MV-4-11 (cell line): ENCODE data around the gene ISM1.

ENCODE experiments used
- DNase-seq: peaks from one replicate; lab custom pipeline; 2025; lab: John Stamatoyannopoulos, UW

Gene ISM1

GRCh38 chr20:13348311-13349234, 127.5 kb downstream of the ISM1 start:
- no peak for DNase-seq

DNA sequence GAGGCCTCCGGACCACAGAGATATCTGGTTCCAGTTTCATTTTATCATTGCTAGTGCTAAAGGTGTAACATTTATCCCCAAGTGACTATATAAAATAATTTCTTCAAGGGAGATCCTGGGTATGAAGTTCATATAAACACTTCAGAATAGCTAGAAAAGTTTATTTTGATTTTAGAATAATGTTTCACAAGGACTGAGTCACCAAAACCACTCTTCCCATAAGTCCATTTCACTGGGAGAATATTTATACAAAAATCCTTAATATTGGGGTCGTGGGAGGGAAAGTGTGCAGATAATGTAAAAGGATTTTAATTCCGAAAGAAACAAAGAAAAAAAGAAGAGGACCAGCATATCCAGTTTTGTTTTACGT, 128.1 kb downstream of the ISM1 start:
- no peak for DNase-seq
